GM21360 (cell line): Measurements from ENCODE around the gene IL22RA2.

Experiments
- ATAC-seq: cut with Tn5 transposase; IDR thresholded peaks from one replicate; pipeline ENCODE4 v1.9.1; 2021; ENCODE audit warnings: mild to moderate bottlenecking, moderate library complexity; ENCODE audit not compliant: unreplicated experiment

Gene IL22RA2

GRCh38 chr6:137167702-137168377 is 5.6 kb downstream of the IL22RA2 start:
- ATAC-seq, result no peak

DNA sequence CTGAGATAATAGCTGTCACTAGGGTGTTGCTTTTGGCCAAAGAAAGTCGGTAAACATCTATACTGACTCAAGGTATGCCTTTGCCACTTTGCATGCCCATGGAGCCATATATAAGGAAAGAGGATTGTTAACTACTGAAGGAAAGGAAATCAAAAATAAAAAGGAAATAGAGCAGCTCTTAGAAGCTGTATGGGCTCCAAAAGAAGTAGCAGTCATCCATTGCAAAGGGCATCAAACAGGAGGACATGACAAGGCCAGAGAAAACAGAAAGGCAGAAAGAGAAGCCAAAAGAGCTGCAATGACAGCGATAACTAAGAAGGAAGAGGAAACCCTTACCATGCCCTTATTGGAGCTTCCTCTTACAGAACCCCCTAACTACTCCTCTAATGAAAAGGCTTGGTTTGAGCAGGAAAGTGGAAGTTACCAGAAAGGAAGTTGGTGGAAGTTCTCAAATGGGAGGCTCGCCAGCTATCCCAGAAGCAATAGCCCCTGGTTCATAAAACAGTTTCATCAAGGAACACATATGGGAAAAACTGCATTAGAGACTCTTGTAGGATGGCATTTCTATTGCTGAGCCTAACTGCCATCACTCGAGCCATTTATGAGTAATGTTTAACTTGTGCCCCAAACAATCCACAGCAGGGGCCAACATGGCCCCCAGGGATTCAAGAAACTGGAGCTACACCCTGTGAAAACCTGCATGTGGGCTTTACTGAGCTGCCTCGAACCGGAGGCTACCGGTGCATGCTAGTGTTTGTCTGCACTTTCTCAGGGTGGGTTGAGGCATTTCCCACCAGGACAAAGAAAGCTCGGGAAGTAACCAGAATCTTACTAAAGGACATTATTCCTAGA is 7.0 kb downstream of the IL22RA2 start:
- ATAC-seq, result no peak

DNA sequence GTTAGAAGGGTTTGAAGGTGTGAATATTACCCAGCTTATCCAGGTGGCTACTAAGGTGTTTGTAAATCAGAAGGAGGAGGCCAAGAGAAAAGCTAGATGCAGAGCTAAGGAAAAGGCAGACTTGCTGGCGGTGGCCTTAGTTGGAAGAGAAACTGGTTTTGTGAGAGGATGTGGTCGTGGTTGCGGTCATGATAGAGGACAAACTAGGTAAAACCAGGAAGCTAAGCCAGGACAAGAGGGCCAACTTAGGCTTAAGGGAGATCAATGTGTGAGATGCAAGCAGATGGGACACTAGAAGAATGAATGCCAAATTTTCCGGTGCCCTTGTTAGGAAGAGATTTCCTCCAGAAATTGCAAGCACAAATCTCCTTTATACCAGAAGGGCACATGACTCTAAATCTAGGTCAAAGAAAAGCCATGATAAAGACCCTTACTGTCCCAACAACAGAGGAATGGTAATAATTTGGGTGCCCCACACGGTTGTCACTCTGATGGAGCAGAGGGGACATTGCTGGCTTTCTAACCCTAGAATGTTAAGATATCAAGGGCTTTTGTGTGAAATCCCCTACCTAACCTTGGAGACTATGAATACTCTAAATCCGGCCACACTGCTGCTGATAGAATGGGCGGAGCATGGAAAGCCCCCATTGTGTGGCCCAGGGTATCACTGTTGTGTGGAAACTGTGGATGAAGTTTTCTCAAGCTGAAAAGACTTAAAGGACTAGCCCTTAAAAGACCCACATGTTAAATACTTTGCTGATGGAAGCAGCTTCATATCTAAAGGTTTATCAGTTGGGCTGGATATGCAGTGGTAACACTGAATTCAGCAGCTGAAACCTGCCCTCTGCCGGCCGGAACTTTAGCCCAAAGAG is 7.8 kb downstream of the IL22RA2 start:
- ATAC-seq, result peak; percentile 49

DNA sequence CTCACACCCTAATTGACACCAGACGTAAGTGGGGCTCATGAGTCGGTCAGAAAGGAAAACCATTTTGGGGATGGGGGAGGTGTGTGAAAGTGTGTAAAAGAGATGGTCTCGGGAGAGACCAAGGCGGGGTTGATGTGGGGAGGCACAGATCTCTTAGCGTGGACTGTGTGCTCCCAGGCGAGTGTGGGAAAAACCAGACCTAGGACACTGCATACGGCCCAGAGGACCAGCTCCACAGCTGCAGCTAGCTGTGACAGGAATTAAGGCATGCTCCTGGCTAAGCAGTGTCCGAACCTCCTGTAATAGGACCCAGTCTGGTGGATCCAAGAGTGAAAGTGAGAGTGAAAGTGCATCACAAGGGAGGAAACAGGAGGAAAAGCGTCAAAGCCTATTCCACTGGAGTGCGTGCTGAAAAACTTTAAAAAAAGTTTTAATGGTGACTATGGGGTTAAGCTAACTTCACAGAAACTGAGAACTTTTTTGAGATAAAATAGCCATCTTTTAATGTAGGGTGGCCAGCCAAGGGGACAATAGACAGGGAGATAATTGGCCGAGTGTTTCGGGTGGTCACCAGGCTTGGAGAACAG is 9.6 kb downstream of the IL22RA2 start:
- ATAC-seq, result no peak

GRCh38 chr6:137162692-137163306 is 10.6 kb downstream of the IL22RA2 start:
- no peak for ATAC-seq

DNA sequence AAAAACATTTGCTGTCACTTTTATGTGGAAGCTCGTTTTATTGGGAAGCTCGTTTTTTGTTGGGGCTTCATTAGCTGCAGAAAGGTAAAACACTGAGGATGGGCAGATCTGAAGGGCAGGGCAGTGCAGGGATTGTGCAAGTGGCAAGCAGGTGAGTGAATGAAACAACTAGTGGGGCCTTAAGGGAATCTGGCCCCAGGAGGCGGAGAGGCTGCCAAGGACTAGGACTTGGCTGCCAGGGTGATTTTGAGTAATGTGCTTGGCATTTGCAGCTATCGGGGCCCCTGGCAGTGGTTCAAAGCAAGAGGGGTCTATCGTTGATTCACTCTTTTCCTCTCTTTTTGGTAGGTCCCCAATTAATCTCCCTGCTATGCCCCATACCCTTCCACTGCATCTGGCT is 11.5 kb downstream of the IL22RA2 start:
- ATAC-seq, result no peak

DNA sequence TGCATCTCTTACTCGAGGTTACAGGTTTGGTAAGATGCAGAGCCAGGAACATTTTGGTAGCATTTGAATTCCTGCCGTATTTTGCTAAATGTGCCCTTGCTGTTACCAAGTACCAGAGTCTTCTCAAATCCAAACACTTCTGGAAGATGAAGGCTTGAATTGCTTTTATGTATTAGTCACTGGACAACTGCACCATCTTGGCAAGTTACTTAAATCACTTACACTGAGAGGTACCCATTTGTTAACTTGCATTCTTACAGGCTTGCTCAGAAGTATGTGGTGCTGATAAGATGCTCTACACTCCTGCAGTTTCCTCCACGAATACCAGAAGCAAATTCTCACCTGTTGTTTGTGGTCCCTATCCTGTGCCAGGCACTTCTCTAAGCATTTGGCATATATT is 12.7 kb downstream of the IL22RA2 start:
- ATAC-seq, result no peak

- ATAC-seq, result no peak
Measured at GRCh38 chr6:137159912-137160311, 13.5 kb downstream of the IL22RA2 start.

DNA sequence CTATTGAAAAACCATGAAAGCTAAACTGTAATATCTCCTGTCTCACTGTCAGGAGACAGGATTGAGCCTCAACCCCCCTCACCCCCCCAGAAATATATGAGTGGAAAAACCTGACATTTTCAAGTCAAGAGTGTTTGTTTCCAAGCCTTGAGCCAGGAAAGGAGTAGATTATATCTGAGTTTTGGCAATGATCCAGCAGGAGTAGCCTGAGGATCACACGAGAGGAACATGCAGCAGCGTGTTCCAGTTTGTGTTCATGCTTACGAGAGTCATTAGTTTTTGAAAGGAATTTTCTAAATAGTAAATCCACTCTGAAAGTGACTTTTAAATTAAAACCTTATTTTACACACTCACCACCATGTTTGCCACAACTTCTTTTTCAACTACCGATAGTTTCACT is 15.8 kb downstream of the IL22RA2 start:
- ATAC-seq, result no peak

DNA sequence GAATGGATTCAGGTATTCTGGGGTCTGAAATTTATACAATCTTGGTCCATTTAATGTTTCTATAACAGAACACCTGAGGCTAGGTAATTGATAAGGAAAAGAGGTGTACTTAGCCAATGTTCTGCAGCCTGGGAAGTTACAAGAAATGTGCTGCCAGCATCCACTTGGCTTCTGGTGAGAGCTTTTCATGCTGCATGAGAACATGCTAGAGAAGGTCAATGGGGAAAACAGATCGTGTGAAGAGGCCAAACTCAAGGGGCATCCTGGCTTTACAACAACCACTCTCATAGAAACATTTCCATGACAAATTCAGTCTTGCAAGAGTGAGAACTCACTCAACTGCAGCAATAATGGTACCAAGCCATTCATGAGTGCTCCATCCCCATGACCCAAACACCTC is 16.8 kb downstream of the IL22RA2 start:
- ATAC-seq, result no peak

GRCh38 chr6:137155830-137156229 is 17.6 kb downstream of the IL22RA2 start:
- no peak for ATAC-seq

DNA sequence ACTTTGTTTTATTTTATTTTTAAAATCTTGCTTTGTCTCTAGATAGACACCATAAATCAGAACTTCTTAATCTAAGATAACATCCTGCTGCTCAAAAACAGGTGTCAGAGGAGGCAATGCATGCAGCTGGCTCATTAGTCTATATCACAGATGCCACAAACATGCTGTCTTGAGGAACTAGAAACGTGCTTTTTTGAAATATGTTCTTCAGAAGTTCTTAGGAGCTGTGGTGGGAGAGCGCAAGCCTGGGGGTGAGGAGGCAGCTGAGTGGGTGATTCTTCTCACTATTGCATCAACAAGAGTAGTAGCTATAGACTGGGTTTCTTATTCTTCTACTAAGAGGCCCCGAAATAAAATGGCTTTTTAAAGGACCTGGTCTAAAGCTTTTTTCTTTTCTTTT is 23.4 kb downstream of the IL22RA2 start:
- ATAC-seq, result no peak

DNA sequence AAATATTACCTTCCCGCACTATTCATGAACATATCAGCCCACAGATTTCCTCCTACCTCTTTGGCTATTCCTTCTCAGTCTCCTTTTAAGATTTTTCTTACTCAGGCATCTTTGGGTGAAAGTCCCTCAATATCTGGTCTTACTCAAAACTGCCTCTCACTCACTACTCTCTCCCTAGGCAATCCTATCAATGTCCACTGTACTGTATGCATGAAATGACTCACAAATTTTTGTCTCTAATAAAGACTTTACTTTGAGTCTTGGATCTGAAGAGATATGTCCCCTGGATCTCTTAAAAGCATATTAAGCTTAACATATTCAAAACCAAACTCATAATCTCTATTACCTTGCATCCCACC is 24.4 kb downstream of the IL22RA2 start:
- no peak for ATAC-seq

DNA sequence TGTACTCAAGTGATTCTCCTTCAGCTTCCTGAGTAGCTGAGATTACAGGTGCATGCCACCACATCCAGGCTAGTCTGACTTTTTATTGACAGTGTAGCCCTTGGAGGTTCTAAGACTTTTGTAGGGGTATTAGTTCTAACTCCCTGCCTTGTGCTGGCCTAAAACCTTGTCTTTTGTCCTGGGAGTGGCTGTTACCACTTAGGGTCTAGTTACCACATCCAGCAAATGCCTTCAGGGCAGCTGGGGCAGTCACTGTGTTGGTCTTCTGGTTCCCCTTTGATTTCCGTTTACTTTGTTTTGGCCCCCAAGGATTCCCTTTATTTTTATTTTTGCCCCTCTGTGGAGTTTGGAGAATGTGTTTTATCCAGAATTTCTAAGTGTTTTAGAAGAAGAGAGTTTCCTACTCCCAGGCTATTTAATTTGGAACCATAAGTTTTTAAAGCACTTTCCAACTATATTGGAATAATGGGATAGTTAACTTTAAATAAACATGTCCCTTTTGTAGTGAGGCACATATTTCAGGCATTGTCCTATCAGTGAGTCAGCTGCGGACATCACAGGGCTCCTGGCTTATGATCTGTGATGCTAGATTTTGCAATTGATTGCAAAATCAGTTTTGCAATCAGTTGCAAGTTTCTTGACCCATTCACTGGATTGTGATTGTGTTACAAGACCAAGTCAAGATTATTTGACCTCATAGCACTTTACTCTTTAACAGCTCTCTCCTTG is 25.0 kb downstream of the IL22RA2 start:
- ATAC-seq, result no peak

- ATAC-seq, result no peak
Measured at GRCh38 chr6:137147195-137147594, 26.2 kb downstream of the IL22RA2 start.

DNA sequence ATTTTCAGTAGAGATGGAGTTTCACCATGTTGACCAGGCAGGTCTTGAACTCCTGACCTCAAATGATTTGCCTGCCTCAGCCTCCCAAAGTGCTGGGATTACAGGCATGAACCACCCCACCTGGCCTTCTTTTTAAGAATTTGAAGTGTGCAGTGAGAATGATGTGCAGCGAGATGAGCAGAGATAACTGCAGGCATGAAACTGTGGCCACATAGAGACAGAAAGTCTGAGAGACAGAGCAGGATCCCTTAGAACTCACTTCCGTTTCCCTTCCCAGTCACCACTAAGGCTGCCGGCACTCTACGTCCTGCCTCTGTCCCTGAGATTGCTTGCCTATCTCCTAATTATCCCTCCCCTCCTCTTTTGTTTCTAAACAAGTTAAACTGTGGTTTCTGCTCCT is 27.2 kb downstream of the IL22RA2 start:
- no peak for ATAC-seq

GRCh38 chr6:137145421-137145820 is 28.0 kb downstream of the IL22RA2 start:
- no peak for ATAC-seq

- no peak for ATAC-seq
Measured at GRCh38 chr6:137136065-137136464, 37.4 kb downstream of the IL22RA2 start.

GRCh38 chr6:137134483-137134882 is 39.0 kb downstream of the IL22RA2 start:
- ATAC-seq, result no peak

- ATAC-seq, result no peak
Measured at GRCh38 chr6:137133122-137133521, 40.3 kb downstream of the IL22RA2 start.
